DND-41 (cell line): ENCODE measurements around the gene PRAC2.

Source experiments
- ATAC-seq: fragments of 200-7000 bp; cut with Tn5 transposase; 3 replicates; pipeline ENCODE4 v1.9.1; 2021; ENCODE audit warnings: low read depth; ENCODE audit not compliant: insufficient read depth
- DNase-seq: peaks from one replicate; pipeline ENCODE4 v3.0.0-alpha.2; 2020
- H2AFZ ChIP-seq: 2 replicates; pipeline ENCODE4 v1.6.0; 2012; ENCODE audit warnings: low read depth, low read length
- H3K27ac ChIP-seq: 2 replicates; pipeline ENCODE4 v1.5.1; 2012; ENCODE audit warnings: low read length, inconsistent platforms
- H3K27me3 ChIP-seq: fragments of 200-600 bp; sonication (generic); 2 replicates; pipeline ENCODE4 v1.6.0; 2012; ENCODE audit warnings: low read length, mild to moderate bottlenecking, inconsistent platforms; ENCODE audit not compliant: insufficient read depth, poor library complexity
- H3K36me3 ChIP-seq: 2 replicates; pipeline ENCODE4 v1.5.1; 2012; ENCODE audit warnings: low read length, inconsistent platforms; ENCODE audit not compliant: insufficient read depth
- H3K4me1 ChIP-seq: 2 replicates; pipeline ENCODE4 v1.5.1; 2012; ENCODE audit warnings: mild to moderate bottlenecking, low read length; ENCODE audit not compliant: insufficient read depth
- H3K4me2 ChIP-seq: 2 replicates; pipeline ENCODE4 v1.6.0; 2012; ENCODE audit warnings: mild to moderate bottlenecking, moderate library complexity, low read length, inconsistent platforms; ENCODE audit not compliant: insufficient read depth
- H3K4me3 ChIP-seq, 2 experiments: fragments of 200-600 bp in 1 of 2; shearing (Covaris generic) in 1 of 2; 2 replicates each; pipeline ENCODE4 v1.5.1; 2012 to 2016; ENCODE audit warnings: inconsistent platforms in 2 of 2, low read length in 2 of 2, mild to moderate bottlenecking in 2 of 2, low read depth in 1 of 2, moderate library complexity in 1 of 2
- H3K79me2 ChIP-seq: 2 replicates; pipeline ENCODE4 v1.6.0; 2012; ENCODE audit warnings: low read length, inconsistent platforms; ENCODE audit not compliant: insufficient read depth
- H3K9ac ChIP-seq: 2 replicates; pipeline ENCODE4 v1.6.0; 2012; ENCODE audit warnings: low read depth, mild to moderate bottlenecking, inconsistent platforms, low read length, moderate library complexity
- H3K9me3 ChIP-seq: 2 replicates; pipeline ENCODE4 v1.5.1; 2012; ENCODE audit warnings: low read length, moderate library complexity, mild to moderate bottlenecking, inconsistent platforms; ENCODE audit not compliant: insufficient read depth, severe bottlenecking
- H4K20me1 ChIP-seq: 2 replicates; pipeline ENCODE4 v1.6.0; 2012; ENCODE audit warnings: low read length; ENCODE audit not compliant: insufficient read depth
- CTCF ChIP-seq: IDR thresholded peaks from 2 replicates; pipeline ENCODE4 v1.5.1; 2012; ENCODE audit warnings: borderline replicate concordance, low read length, moderate library complexity, mild to moderate bottlenecking; ENCODE audit not compliant: poor library complexity, severe bottlenecking; ENCODE audit errors: extremely low read depth
- EZH2 ChIP-seq: IDR thresholded peaks from 3 replicates; pipeline ENCODE4 v1.6.1; 2012; ENCODE audit warnings: borderline replicate concordance, low read depth, mild to moderate bottlenecking, moderate library complexity, low read length, inconsistent platforms; ENCODE audit not compliant: severe bottlenecking

PRAC2 gene

GRCh38 chr17:48755356-48755755 lies 32.4 kb downstream of the PRAC2 start:
- Histone ChIP-seq H3K9me3 (no peaks in the 10 kb centered on the region), H3K9ac (no peak overlapping the region), H3K4me2 (no peak overlapping the region), H3K79me2 (no peaks in the 10 kb centered on the region), H3K27ac (no peak overlapping the region), H3K36me3 (no peaks in the 10 kb centered on the region), H3K4me3 (no peak overlapping the region), H3K4me1 (no peaks in the 10 kb centered on the region), H3K27me3 (peaks cover 43% of the 10 kb centered on the region), H4K20me1 (peaks cover 4% of the 10 kb centered on the region; the same call in 1 of the 2 replicates), H2AFZ (no peak overlapping the region)
- DNase-seq, result no peak
- no peak for TF ChIP-seq EZH2
- no peak for TF ChIP-seq CTCF
- no peak for ATAC-seq

GRCh38 chr17:48756830-48757251 lies 33.9 kb downstream of the PRAC2 start:
- no peak for DNase-seq
- ATAC-seq, result no peak
- no peaks in the 10 kb centered on the region for H3K9me3 ChIP-seq
- H3K4me3 ChIP-seq, result no peak overlapping the region
- H3K27ac ChIP-seq, result no peak overlapping the region
- H3K36me3 ChIP-seq, result no peaks in the 10 kb centered on the region
- H3K4me1 ChIP-seq, result no peaks in the 10 kb centered on the region
- no peaks in the 10 kb centered on the region for H4K20me1 ChIP-seq
- H3K9ac ChIP-seq, result no peak overlapping the region
- no peak for TF ChIP-seq CTCF
- TF ChIP-seq EZH2, result no peak
- H2AFZ ChIP-seq, result no peak overlapping the region
- peaks cover 30% of the 10 kb centered on the region for H3K27me3 ChIP-seq
- H3K79me2 ChIP-seq, result no peaks in the 10 kb centered on the region
- no peak overlapping the region for H3K4me2 ChIP-seq

GRCh38 chr17:48757524-48757961 lies 34.6 kb downstream of the PRAC2 start:
- H3K4me2 ChIP-seq, result no peak overlapping the region
- no peaks in the 10 kb centered on the region for H3K79me2 ChIP-seq
- no peak for TF ChIP-seq CTCF
- no peak for TF ChIP-seq EZH2
- H3K27me3 ChIP-seq, result peaks cover 28% of the 10 kb centered on the region
- no peaks in the 10 kb centered on the region for H3K9me3 ChIP-seq
- no peak for ATAC-seq
- H2AFZ ChIP-seq, result no peak overlapping the region
- no peak overlapping the region for H3K9ac ChIP-seq
- H3K36me3 ChIP-seq, result no peaks in the 10 kb centered on the region
- no peak overlapping the region for H3K27ac ChIP-seq
- no peak overlapping the region for H3K4me3 ChIP-seq
- H4K20me1 ChIP-seq, result no peaks in the 10 kb centered on the region
- no peak for DNase-seq
- no peaks in the 10 kb centered on the region for H3K4me1 ChIP-seq

GRCh38 chr17:48759288-48759687 lies 36.3 kb downstream of the PRAC2 start:
- no peak overlapping the region for H3K4me2 ChIP-seq
- no peak overlapping the region for H3K4me3 ChIP-seq
- no peak overlapping the region for H3K27ac ChIP-seq
- no peaks in the 10 kb centered on the region for H3K4me1 ChIP-seq
- no peaks in the 10 kb centered on the region for H4K20me1 ChIP-seq
- H3K27me3 ChIP-seq, result peaks cover 18% of the 10 kb centered on the region
- no peak for DNase-seq
- ATAC-seq, result no peak
- no peak overlapping the region for H3K9ac ChIP-seq
- TF ChIP-seq CTCF, result no peak
- TF ChIP-seq EZH2, result no peak
- H2AFZ ChIP-seq, result no peak overlapping the region
- H3K36me3 ChIP-seq, result no peaks in the 10 kb centered on the region
- H3K79me2 ChIP-seq, result no peaks in the 10 kb centered on the region
- no peaks in the 10 kb centered on the region for H3K9me3 ChIP-seq
